DMS79 treated with DMSO at 0.1 percent for 48 hours (cell line): Measurements from ENCODE around the gene USP37.
"Not testable (repeated sequence)": the region's sequence is repeated elsewhere in the genome, so short reads cannot be mapped to it uniquely, and the experiment has no call there.

ENCODE experiments used
- DNase-seq: peaks from one replicate; lab custom pipeline; 2025; lab: John Stamatoyannopoulos, UW

USP37 gene

DNA sequence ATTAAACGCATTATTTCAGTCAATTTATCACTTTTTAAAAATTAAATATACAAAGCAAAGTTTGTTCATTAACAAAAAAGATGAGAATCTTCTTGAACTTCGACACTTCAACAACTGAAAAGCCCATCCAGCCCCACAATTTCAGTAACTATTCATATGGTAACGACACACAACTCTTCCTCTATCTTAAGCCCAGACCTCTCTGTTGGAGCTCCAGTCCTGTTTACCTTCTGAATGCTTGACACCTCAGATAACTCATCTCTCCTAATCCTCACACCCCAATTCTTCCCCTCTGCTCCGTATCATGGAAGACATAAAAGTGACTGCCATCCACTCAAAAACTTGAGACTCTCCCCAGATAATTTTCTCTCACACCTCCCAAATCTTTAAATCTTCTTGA, 12.6 kb downstream of the USP37 start:
- no peak for DNase-seq

DNA sequence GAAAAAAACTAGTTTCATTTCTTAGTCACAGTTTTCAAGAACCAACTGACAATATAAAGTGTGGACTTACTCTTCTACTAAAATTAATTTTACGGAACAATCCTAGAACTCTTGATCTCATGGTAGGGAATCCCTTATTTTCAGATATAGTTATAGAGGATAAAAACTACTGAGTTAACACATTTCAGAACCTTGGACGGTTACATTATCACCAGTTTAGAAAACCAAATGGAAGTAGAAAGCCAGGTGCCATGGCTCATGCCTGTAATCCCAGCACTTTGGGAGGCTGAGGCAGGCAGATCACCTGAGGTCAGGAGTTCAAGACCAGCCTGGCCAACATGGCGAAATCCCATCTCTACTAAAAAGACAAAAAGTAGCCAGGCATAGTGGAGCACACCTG, 13.9 kb downstream of the USP37 start:
- not testable (repeated sequence) for DNase-seq

GRCh38 chr2:218547978-218548377, 20.2 kb downstream of the USP37 start:
- DNase-seq: no peak

GRCh38 chr2:218547511-218547910, 20.6 kb downstream of the USP37 start:
- no peak for DNase-seq

DNA sequence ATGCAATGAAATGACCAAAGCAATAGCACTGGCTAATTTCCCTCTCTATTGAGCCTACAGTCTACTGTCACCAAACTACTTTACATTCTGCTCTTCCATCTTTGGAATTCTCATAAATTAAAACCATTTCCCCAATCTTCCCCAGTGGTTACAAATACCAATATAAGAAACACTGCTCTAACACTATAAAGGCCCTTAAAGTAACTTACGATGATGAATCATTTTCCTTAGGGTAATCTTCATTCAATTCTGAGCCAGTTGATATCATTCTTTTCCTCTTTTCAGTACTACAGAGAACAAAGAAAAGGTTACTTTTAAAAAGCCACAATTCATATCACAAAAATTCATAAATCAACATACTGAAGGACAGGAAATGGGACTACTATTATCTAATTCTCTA, 22.1 kb downstream of the USP37 start:
- no peak for DNase-seq

- no peak for DNase-seq
Measured at GRCh38 chr2:218540015-218540414, 28.1 kb downstream of the USP37 start.

DNA sequence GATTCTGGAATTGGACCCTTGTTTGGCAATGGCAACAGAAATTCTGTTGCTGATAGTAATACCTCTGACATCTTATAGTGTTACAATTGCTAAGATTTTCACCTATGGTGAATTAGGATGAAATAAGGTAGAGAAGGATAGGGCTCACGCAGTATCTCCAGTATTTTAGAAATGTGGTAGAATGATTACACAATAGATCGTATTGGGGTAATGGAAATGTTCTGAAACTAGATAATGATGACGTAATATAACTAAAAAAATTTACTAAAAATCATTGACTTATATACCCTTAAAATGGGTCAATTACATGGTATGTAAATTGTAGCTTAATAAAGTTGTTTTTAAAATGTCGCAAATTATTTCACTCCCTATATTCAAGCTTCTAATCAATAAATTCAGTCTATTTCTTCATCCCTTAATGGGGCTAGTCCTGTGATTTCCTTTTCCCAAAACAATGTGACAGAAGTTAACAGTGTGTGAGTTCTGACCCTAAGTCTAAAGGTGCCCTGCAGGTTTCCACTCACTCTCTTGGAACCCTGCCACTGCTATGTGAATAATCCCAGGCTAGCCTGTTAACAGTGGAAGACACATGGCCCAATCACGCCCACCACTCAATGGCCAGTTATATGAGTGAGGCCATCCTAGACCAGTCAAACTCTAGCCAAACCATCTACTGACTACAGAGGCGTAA, 31.2 kb downstream of the USP37 start:
- DNase-seq: no peak

DNA sequence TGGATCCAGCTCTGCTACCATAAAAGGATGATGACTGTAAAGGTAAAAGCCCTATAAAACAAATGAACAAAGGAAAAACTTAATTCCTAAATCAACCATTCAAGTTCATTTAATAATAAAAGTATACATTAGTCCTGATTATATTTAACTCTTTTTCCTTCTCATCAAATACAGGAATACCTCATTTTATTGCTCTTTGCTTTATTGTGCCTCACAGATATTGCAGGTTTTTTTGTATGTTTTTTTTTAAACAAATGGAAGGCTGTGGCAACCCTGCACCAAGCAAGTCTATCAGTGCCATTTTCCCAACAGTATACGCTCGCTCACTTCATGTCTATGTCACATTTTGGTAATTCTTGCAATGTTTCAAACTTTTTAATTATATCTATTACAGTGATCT, 38.2 kb downstream of the USP37 start:
- no peak for DNase-seq

DNA sequence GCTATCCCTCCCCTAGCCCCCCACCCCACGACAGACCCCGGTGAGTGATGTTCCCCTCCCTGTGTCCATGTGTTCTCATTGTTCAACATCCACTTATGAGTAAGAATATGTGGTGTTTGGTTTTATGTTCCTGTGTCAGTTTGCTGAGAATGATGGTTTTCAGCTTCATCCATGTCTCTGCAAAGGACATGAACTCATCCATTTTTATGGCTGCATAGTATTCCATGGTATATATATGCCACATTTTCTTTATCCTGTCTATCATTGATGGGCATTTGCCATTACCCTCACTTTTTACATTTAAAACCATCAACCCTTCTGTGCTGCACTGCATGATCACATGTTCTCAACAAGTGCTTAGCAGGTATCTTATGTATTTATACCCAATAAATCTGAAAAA, 39.7 kb downstream of the USP37 start:
- DNase-seq: not testable (repeated sequence)

- no peak for DNase-seq
Measured at GRCh38 chr2:218523651-218524050, 44.5 kb downstream of the USP37 start.

- no peak for DNase-seq
Measured at GRCh38 chr2:218518876-218519275, 49.3 kb downstream of the USP37 start.

- no peak for DNase-seq
Measured at GRCh38 chr2:218517434-218518206, 50.5 kb downstream of the USP37 start.

DNA sequence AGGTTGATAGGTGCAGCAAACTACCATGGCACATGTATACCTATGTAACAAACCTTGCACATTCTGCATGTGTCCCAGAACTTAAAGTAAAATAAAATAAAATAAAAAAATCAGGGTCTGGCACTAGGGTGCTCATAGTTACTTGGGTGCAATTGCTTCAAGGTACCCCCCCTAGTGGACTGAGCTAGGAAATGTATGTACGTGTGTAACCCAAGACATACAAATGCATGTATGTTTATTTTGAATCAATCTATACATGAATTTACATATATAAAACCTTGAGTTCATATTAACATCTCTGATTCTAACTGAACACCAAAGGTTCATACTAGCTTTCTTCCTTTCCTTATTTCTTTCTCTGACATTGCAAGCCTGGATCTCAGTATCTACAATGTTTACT, 51.5 kb downstream of the USP37 start:
- DNase-seq: no peak

- no peak for DNase-seq
Measured at GRCh38 chr2:218513676-218514075, 54.5 kb downstream of the USP37 start.

- no peak for DNase-seq
Measured at GRCh38 chr2:218508299-218508698, 59.9 kb downstream of the USP37 start.

DNA sequence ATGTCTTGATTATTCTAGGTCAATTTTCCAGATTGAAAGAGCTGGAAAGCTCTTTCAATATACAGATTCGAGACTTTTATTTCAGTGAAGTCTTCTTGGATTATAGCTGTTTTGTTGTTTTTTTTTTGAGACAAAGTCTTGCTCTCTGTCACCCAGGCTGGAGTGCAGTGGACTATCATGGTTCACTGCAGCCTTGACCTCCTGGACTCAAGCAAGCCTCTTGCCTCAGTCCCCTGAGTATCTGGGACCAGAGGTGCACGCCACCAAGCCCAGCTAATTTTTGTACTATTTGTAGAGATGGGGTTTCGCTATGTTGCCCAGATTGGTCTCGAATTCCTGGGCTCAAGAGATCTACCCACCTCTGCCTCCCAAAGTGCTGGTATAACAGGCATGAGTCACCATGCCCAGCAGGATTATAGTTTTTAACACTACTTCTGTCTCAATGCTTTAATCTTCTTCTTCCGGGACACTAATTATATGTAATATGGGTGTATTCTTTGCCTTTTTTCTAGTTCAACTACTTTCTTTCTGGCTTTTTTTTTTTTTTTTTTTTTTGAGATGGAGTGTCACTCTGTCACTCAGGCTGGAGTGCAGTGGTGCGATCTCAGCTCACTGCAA, 62.3 kb downstream of the USP37 start:
- no peak for DNase-seq

DNA sequence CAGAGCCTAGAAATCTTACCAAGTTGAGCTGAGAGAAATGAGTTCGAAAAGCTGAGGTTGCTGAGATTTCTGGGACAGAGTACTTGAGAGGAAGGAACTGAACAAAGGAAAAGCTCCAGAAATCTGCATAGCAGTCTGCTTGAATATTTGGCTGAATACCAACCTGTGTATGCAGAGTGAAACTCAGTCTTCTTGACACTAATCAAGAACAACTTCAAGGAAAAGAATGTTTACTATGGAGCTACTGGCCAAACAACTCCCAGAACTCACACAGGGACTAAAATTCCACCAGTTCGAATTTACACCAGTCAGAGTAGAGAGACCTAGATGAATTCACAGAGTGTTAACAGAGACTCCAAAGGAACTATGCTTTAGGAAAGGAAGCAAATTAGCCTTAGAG, 66.5 kb downstream of the USP37 start:
- DNase-seq: no peak

- no peak for DNase-seq
Measured at GRCh38 chr2:218500501-218501060, 67.6 kb downstream of the USP37 start.

GRCh38 chr2:218485986-218486667, 82.0 kb downstream of the USP37 start:
- DNase-seq: no peak

DNA sequence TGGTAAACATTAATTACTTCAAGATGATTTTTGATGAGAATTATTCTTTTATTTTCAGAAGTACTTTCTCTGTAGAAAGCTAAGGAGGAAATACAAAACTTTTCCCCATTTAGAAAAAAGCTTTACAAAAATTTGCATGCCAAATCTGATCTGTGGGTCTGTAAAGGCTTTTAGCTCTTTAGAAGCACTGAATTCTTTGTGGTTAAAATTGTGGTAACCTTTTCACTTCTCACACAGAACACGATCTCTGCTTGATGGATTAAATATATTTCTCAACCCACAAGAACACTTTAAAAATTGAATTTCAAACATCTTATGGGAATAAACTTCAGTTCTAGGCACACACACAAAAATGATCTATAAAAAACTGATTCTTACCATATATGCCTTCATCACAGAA, 85.5 kb downstream of the USP37 start:
- DNase-seq: no peak

DNA sequence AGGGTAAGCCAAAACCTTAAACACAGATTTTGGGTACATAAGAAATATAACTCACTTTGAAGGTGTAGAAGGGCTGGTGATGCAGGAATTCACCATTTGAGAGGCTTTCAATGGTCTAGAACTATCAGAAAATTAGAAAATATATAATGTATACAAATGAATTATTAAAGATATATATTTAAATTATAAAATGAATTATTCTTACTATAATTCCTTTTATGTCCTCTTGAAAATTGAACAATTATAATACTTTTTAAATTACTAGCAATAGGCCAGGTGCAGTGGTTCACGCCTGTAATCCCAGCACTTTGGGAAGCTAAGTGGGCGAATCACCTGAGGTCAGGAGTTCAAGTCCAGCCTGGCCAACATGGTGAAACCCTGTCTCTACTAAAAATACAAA, 88.6 kb downstream of the USP37 start:
- no peak for DNase-seq

GRCh38 chr2:218478544-218478943, 89.6 kb downstream of the USP37 start:
- DNase-seq: no peak
